Femur (tissue), 1 donor: ENCODE data around the gene ZNF439.
"Not testable (repeated sequence)": the region's sequence is repeated elsewhere in the genome, so short reads cannot be mapped to it uniquely, and the experiment has no call there.

Source experiments
- DNase-seq: peaks from one replicate; pipeline ENCODE4 v3.0.0-alpha.2; 2017

The ZNF439 gene

DNA sequence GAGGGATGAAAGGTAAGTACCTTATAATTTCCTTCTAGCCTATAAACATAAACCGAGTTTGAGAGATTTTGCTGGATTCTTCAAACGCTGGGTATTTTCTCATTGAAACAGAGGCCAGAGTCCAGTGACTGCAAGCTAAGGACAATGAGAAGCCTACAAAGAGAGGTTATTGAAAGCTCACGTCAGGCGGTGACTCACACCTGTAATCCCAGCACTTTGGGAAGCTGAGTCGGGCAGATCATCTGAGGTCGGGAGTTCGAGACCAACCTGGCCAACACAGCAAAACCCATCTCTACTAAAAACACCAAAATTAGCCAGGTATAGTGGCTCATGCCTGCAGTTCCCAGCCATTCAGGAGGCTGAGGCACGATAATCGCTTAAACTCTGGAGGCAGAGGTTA is 24.1 kb downstream of the ZNF439 start:
- DNase-seq: no peak

DNA sequence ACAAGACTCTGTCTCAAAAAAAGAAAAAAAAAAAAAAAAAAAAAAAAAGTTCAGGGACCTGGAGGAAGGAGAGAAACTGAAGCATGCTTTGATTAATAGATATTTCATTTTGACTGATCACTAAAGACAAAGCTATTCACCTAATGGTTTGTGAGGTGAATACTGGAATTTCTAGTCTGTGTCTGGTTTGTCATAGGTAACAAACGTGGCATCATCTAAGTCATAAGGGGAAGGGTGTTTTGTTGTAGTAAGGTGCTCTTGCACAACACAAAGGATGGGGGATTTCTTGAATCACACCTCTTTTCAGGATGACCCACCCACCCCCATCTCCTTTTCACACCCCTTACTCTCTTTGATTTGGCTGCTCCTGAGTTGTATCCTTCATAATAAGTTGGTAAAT is 25.2 kb downstream of the ZNF439 start:
- DNase-seq: no peak

DNA sequence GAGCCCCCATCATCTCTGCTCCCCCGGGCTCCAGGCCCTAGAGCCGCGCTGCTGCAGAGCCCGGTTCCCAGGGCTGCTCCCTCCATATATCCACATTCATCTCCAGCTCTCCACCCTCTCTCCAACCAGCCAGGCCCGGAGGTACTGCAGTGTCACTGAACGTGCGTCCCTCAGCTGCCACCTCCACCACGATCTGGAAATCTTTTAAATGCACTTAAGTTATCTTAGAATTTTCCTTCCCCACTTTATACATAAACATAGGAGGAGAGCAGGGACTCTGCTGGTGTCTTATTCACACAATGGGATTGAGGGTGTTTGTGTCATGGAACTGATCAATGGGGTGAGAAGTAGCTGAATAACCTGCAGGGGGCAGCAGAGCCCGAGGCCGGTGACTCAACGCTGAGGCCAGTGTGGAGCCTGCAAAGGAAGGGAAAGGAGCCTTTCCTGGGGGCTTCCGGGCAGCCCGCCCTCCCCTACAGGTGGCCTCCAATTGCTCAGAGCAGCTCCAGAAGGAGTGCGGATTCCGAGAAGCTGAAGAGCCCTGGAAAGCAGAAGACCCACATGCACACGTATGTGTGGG is 31.3 kb downstream of the ZNF439 start:
- DNase-seq: not testable (repeated sequence)

DNA sequence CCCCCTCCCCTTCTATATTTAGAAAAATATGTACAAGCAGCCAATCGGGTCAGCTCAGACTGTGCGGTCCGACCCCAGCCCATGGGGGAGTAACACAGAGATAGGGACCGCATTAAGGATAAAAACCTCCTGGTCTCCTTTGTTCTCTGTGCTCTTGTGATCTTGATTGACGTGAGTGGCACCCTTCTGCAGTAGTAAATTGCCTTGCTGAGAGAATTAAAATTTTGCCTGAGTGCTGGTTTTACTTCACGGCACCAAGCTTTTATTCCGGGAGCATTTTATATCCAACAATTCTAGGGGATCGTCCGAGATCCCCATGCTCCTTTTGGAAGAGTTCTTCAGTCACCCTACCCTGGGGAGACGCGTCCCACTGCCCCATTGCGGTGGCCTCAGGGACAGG is 32.1 kb downstream of the ZNF439 start:
- DNase-seq: no peak

DNA sequence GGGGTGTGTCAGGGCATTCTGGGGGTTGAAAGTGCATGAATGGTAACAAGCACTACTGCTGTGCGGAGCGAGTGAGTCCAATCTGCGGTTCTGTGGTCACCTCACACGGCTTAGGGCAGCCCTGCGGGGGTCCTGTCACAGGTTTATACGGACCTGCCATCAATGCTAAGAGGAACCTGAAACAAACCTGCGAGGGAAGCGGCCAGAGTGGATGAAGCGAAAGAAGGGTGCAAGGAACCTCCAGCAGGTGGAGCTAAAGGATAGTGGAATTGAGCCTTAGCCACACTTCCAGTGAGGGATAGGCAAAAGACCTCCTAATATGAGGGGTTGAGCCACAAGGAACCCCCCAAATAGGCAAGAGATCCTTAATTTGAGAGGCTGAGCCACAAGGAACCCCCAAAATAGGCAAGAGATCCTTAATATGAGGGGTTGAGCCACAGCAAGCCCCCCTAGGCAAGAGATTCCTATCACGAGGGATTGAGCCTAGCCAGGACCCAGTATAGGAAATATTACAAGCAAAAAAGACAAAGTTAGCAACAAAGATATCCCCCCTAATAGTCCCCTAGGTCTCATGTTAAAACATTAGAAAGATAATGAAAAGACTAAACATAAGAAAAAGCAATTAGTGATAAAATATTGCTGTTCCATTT is 32.8 kb downstream of the ZNF439 start:
- DNase-seq: peak; percentile 59

DNA sequence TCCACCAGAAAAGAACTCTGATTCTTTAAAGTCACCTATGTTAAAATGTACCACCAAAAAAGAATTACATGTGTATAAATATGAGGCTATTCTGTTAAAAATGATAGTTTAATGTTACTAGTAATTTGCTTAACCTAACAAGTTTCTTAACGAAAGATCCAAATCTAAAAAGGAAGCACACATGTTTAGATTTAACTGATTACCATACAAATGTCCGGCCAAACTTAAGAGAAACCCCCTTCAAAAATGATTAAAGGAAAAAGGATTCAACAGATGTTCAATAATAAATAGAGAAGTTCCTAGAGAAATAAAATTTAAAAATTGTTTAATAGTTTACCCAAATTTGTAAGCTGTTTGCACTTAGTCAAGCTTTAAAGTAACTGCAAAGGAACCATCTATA is 34.1 kb downstream of the ZNF439 start:
- no peak for DNase-seq

DNA sequence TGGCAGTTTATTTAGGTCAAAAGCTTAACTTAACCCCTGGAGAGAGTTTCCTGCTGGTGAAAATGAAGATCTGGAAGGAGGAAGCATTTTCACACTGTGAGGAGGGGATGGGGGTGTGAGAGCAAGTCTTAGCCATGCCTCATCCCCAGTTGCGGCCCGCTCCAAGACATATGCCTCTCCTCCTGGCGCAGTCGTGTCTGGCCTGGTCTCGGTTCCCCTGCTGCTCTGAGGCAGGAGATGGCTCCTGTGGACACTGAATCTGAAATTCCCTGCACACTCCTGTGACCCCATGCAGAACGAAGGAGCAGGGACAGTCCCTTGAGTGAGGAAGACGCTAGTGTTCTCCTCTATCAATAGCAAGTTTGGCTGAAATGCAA is 38.7 kb downstream of the ZNF439 start:
- DNase-seq: no peak

DNA sequence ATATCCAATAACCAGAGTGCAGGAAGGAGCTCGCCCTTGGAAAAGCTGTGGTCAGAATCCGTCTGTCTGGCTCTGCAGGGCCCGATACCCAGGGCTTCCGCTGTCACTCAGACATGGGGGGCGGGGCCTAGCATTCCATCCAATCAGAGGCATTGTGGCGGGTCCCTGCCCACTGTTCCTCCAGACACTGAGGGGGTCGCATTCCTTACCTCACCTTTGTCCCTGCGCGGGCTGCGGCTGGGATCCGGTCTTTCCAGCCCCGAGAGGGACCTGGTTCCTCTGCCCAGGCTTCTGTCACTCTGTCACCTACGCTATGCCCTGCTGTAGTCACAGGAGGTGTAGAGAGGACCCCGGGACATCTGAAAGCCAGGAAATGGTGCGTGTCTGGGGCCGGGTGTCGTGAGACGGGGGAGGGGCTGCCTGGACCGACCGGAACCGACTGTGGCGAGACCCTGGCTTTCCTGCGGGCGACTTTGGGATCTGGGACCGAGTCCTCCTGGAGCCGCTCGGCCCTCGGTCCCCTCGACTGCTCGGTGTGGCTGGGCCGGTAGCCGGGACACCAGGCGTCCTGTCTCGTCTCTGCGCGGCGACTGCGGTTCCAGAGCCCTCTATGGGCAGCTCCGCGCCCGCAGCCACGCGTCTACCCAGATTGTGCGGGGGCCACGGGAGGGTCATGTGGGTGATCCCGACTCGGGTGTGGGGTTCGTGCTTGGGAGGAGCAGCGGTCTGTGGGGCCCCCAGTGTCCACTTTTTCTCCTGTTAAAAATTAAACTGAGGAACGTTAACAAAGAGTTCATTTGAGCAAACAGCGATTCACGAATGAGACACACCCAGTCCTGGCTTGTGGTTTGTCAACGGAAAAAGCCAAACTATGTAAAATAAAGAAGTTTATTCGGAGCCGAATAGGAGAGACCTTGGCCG is 39.3 kb downstream of the ZNF439 start, which contains the start of gene ZNF69:
Gene ZNF69, plus strand, starts transcription at position 172 of the 921 bp plus-strand sequence. Its CDS starts 142 bp downstream, at position 314.
- peak; percentile 90 for DNase-seq

DNA sequence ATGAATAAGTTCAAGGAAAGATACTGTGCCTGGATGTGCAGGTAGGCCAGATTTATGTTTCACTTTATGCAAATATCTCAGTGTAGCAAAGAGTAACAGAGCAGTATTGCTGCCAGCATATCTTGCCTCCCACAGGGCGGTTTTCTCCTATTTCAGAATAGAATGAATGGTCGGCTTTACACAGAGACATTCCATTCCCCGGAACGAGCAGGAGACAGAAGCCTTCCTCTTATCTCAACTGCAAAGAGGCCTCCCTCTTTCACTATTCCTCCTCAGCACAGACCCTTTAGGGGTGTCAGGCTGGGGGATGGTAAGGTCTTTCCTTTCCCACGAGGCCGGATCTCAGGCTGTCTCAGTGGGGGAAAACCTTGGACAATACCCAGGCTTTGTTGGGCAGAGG is 41.4 kb downstream of the ZNF439 start:
- not testable (repeated sequence) for DNase-seq

DNA sequence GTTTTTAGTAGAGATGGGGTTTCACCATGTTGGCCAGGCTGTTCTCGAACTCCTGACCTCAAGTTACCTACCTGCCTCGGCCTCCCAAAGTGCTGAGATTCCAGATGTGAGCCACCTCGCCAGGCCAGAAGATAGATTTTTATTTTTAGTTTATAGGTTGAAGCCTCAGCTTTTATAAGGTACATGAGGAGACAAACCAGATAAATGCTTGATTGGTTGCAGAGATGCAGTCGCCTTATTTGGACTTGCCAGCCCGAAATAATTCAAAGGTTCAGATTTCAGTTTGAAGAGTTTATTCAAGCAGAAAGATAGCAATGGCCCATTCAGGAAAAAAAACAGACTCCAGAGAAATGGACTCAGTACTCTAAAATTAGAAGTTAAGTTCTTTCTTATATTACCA is 42.1 kb downstream of the ZNF439 start:
- no peak for DNase-seq

DNA sequence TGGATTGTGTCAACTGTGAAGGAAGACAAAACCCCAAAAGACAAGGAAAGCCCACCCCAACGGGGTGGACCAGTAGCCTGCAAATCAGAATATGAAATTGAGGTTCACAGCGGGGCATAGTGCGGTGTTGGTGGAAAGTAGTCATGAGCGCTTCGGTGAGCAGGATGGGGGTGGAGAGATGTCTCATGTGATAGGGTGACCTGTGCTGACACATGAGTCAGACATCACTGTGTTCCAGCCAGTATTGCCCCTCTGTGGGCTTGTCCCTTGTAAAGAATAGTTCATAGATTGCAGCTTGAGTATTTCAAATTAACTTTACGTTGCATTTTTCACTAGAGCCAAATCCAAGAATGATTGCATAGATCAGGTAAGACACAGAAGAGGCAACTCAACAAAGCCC is 46.3 kb downstream of the ZNF439 start:
- no peak for DNase-seq

DNA sequence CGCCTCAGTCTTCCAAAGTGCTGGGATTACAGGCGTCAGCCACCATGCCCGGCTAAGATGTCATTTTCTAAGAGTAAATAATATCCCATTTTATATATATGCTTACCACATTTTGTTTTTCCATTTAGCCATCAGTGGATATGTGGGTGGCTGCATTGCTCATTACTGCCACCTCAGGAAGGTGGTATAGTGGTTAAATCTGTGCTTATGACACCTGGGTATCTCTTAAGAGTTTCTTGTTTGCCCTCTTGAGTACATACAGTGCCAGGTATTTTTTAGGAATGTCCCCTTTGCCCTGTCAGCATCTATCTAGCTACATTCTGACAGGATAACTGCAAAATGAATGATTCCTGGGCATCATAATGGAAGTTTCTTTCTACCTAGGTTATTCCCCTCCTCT is 53.7 kb downstream of the ZNF439 start:
- no peak for DNase-seq

DNA sequence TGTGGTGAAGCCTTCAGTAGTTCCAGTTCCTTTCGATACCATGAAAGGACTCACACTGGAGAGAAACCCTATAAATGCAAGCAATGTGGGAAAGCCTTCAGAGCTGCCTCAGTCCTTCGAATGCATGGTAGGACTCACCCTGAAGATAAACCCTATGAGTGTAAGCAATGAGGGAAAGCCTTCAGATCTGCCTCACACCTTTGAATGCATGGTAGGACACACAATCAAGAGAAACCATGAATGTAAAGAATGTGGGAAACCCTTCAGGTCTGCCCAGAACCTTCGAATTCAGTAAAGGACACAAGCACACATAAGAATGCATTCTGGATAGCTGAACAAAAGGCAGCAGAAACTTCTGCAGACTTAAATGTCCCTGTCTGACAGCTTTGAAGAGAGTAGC is 57.4 kb downstream of the ZNF439 start:
- no peak for DNase-seq

DNA sequence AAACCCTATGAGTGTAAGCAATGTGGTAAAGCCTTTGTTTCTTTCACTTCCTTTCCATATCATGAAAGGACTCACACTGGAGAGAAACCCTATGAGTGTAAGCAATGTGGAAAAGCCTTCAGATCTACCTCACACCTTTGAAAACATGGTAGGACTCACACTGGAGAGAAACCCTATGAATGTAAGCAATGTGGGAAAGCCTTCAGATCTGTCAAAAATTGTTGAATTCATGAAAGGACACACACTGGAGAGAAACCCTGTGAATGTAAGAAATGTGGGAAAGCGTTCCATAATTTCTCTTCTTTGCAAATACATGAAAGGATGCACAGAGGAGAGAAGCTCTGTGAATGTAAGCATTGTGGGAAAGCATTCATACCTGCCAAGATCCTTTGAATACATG is 63.4 kb downstream of the ZNF439 start:
- DNase-seq: not testable (repeated sequence)

DNA sequence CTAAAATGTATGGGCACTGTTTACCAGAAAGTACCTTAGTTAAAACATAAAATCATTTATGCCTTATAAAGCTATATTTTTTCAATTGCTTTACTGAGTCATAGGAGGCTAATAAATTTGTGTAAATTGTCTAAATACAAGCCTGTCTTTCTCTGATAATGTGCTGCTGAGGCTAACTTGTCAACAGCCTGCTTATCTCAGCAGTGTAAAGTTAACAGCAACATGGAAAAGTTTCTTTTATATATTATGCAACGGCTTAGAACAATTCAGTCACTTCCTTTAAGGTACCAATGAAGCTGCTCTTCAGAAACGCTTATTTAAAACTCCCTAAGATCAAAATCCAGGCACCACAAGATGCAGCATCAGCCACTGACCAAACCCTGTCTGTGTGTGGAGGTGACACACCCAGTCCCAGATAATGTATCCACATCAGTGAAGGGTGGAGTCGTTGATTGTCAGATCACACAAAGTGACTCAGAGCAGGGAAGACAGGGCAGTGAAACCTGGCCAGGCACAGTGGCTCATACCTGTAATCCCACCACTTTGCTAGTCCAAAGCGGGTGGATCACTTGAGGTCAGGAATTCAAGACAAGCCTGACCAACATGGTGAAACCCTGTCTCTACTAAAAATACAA is 66.0 kb downstream of the ZNF439 start:
- DNase-seq: not testable (repeated sequence)
